HFFc6 (cell line): ENCODE results near the gene LCORL. TPM values are rescaled to one million over a fixed set of nuclear protein-coding genes. Genes with fewer than 3 reads are reported as not detected.

Experiments
- DNase-seq: peaks from one replicate; pipeline ENCODE4 v3.0.0-alpha.2; 2018
- H3K27ac Mint-ChIP-seq: 2 replicates; pipeline ENCODE4 v1.8.0; 2020; ENCODE audit warnings: mild to moderate bottlenecking, mixed read lengths
- H3K27me3 Mint-ChIP-seq: 2 replicates; pipeline ENCODE4 v1.8.0; 2021; ENCODE audit warnings: mild to moderate bottlenecking, moderate library complexity, mixed read lengths; ENCODE audit not compliant: insufficient read depth
- H3K36me3 Mint-ChIP-seq: 2 replicates; pipeline ENCODE4 v1.8.0; 2021; ENCODE audit warnings: low read depth, mixed read lengths
- H3K4me1 Mint-ChIP-seq: 2 replicates; pipeline ENCODE4 v1.8.0; 2020; ENCODE audit warnings: low read depth, mixed read lengths
- H3K4me3 Mint-ChIP-seq: 2 replicates; pipeline ENCODE4 v1.8.0; 2020; ENCODE audit warnings: mild to moderate bottlenecking, moderate library complexity, mixed read lengths
- H3K9me3 Mint-ChIP-seq: 2 replicates; pipeline ENCODE4 v1.8.0; 2020; ENCODE audit warnings: mild to moderate bottlenecking, mixed read lengths
- total RNA-seq, 6 experiments: library from RNA; stranded (reverse); fragmentation: NEBNext Ultra II Directional; extraction: Animal tissue kit (Norgen Biotek cat#: 25700); gene quantifications; 2 replicates in 1 of 6; 3 replicates in 5 of 6; pipeline ENCODE4 v1.2.3, GENCODE V29; 2021
- TF ChIP-seq, protein P1 (sequence below): fragments of 200-600 bp; sonication (generic); IDR thresholded peaks from 2 replicates; pipeline ENCODE4 v1.5.0; 2021; ENCODE audit warnings: antibody characterized with exemption, mild to moderate bottlenecking

Gene LCORL
- total RNA-seq, 6 experiments from 2014 or later, result 7.2 to 11.5 (median 10.2) TPM

DNA sequence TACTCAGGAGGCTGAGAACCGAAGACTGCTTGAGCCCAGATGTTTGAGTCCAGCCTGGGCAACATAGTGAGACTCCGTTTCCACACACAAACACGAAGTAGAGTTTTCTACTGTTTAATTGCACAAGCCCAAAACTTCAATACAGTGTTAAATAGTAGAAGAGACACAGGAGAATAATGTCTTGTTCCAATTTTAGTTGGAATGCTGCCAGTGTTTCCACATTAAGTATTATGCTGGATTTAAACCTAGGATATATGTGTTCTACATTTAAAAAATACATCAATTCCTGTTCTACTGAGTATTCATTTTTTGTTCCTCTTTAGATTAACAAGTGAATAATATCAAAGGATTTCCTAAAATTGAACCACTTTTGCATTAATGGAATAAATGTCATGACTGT, 91.3 kb downstream of the LCORL start:
- Mint-ChIP-seq H3K27ac (no peak overlapping the region), H3K27me3 (no peaks in the 10 kb centered on the region)

DNA sequence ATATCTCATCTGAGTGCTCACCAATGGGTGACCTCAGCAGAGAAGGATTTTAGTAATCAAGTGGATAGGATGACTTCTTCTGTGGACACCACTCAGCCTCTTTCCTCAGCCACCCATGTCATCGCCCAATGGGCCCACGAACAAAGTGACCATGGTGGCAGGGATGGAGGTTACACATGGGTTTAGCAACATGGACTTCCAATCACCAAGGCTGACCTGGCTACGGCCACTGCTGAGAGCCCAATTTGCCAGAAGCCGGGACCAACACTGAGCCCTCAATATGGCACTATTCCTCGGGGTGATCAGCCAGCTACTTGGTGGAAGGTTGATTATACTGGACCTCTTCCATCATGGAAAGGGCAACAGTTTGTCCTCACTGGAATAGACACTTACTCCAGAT, 97.4 kb downstream of the LCORL start:
- Mint-ChIP-seq H3K36me3 (peaks cover 15% of the 10 kb centered on the region), H3K9me3 (no peaks in the 10 kb centered on the region), H3K4me3 (no peak overlapping the region), H3K27ac (no peak overlapping the region), H3K27me3 (no peaks in the 10 kb centered on the region), H3K4me1 (no peaks in the 10 kb centered on the region)
- TF ChIP-seq, protein P1, sequence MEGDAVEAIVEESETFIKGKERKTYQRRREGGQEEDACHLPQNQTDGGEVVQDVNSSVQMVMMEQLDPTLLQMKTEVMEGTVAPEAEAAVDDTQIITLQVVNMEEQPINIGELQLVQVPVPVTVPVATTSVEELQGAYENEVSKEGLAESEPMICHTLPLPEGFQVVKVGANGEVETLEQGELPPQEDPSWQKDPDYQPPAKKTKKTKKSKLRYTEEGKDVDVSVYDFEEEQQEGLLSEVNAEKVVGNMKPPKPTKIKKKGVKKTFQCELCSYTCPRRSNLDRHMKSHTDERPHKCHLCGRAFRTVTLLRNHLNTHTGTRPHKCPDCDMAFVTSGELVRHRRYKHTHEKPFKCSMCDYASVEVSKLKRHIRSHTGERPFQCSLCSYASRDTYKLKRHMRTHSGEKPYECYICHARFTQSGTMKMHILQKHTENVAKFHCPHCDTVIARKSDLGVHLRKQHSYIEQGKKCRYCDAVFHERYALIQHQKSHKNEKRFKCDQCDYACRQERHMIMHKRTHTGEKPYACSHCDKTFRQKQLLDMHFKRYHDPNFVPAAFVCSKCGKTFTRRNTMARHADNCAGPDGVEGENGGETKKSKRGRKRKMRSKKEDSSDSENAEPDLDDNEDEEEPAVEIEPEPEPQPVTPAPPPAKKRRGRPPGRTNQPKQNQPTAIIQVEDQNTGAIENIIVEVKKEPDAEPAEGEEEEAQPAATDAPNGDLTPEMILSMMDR, result no peak
- DNase-seq, result no peak

More for the DNA sequence above, 91.3 kb downstream of the LCORL start:
- no peak overlapping the region for H3K4me3 Mint-ChIP-seq
- peaks cover 10% of the 10 kb centered on the region for H3K4me1 Mint-ChIP-seq
- peaks cover 9% of the 10 kb centered on the region for H3K36me3 Mint-ChIP-seq
- no peak for DNase-seq
- H3K9me3 Mint-ChIP-seq, result no peaks in the 10 kb centered on the region; the same call in 1 of the 2 replicates
- TF ChIP-seq, protein P1, result no peak

DNA sequence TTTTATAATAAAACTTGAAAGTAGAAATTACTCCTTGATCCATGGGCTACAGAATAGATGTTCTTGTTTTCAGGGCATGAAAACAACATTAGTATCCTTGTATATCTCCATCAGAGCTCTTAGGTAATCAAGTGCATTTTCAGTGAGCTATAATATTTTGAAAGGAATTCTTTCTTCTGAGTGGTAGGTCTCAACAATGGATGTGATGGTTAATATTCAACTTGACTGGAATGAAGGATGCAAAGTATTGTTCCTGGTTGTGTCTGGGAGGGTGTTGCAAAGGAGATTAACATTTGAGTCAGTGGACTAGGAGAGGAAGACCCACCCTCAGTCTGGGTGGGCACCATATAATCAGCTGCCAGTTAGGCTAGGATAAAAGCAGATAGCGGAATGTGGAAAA, 100.1 kb downstream of the LCORL start:
- TF ChIP-seq, protein P1, result no peak
- no peaks in the 10 kb centered on the region for H3K4me1 Mint-ChIP-seq
- H3K9me3 Mint-ChIP-seq, result no peaks in the 10 kb centered on the region
- peaks cover 15% of the 10 kb centered on the region for H3K36me3 Mint-ChIP-seq
- no peak for DNase-seq
- no peak overlapping the region for H3K4me3 Mint-ChIP-seq
- no peak overlapping the region for H3K27ac Mint-ChIP-seq
- no peaks in the 10 kb centered on the region for H3K27me3 Mint-ChIP-seq

DNA sequence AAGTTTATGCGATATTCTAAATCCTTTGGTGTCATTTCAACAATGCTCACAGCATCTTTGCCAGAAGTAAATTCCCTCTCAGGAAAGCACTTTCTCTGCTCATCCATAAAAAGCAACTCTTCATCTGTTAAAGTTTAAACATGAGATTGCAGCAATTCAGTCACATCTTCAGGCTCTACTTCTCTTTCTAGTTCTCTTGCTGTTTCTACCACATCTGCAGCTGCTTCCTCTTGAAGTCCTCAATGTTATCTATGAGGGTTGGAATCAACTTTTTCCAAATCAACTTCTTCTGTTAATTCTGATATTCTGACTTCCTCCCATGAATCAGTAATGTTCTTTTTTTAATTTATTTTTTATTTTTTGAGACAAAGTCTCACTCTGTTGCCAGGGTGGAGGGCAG, 100.9 kb downstream of the LCORL start:
- H3K4me1 Mint-ChIP-seq, result no peaks in the 10 kb centered on the region
- no peak overlapping the region for H3K4me3 Mint-ChIP-seq
- TF ChIP-seq, protein P1, result no peak
- DNase-seq, result no peak
- H3K36me3 Mint-ChIP-seq, result peaks cover 15% of the 10 kb centered on the region
- H3K9me3 Mint-ChIP-seq, result no peaks in the 10 kb centered on the region
- no peaks in the 10 kb centered on the region; the same call in 1 of the 2 replicates for H3K27me3 Mint-ChIP-seq
- H3K27ac Mint-ChIP-seq, result no peak overlapping the region

DNA sequence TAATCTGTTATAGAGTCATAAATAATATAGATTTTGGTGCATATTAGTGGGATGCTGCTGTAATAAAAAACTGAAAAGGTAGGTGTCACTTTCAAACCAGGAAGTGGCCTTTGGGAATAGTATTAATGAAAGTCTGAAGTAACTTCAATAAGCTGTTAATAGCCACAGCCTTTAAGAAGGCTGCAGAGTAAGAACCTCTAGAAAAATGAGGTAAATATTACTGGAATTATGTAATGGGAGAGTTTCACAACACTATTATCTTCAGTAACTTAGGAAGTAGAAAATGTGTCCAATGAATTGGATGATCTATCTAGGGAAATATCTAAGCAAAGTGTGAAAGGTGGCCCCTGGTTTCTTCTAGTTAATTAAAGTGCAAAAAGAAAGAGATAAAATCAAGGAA, 106.1 kb downstream of the LCORL start:
- Mint-ChIP-seq H3K27me3 (no peaks in the 10 kb centered on the region; the same call in 1 of the 2 replicates), H3K4me1 (no peaks in the 10 kb centered on the region), H3K9me3 (no peaks in the 10 kb centered on the region), H3K36me3 (peaks cover 18% of the 10 kb centered on the region), H3K27ac (no peak overlapping the region), H3K4me3 (no peak overlapping the region)
- DNase-seq, result no peak
- TF ChIP-seq, protein P1, result no peak

DNA sequence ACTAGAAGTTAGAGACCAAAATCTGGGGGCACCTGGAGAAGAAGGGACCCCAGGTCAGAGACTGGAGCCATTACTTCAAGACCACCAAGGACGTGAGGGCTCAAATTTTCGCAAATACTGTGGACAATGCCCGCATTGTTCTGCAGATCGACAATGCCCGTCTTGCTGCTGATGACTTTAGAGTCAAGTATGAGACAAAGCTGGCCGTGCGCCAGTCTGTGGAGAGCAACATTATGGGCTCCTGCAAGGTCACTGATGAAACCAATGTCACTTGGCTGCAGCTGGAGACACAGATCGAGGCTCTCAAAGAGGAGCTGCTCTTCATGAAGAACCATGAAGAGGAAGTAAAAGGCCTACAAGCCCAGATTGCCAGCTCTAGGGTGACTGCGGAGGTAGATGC, 109.5 kb downstream of the LCORL start:
- TF ChIP-seq, protein P1, result no peak
- H3K4me3 Mint-ChIP-seq, result no peak overlapping the region
- DNase-seq, result no peak
- no peaks in the 10 kb centered on the region; the same call in 1 of the 2 replicates for H3K27me3 Mint-ChIP-seq
- no peaks in the 10 kb centered on the region for H3K9me3 Mint-ChIP-seq
- no peak overlapping the region for H3K27ac Mint-ChIP-seq
- peaks cover 18% of the 10 kb centered on the region for H3K36me3 Mint-ChIP-seq
- no peaks in the 10 kb centered on the region for H3K4me1 Mint-ChIP-seq
